Activated CD4-positive, alpha-beta T cell treated with anti-CD3 and anti-CD28 coated beads, Interleukin-2, Interleukin-4, amounts not matched to agents 100 ng/mL and 50 ng/mL, durations not matched to agents 16 hours and 8 hours (primary cell): Measurements from ENCODE around the gene ABCA10.
"Not testable (repeated sequence)": the region's sequence is repeated elsewhere in the genome, so short reads cannot be mapped to it uniquely, and the experiment has no call there.

ENCODE experiments used
- DNase-seq: peaks from one replicate; pipeline ENCODE4 v3.0.0-alpha.2; 2020; ENCODE audit warnings: low spot score

The ABCA10 gene, protein sequence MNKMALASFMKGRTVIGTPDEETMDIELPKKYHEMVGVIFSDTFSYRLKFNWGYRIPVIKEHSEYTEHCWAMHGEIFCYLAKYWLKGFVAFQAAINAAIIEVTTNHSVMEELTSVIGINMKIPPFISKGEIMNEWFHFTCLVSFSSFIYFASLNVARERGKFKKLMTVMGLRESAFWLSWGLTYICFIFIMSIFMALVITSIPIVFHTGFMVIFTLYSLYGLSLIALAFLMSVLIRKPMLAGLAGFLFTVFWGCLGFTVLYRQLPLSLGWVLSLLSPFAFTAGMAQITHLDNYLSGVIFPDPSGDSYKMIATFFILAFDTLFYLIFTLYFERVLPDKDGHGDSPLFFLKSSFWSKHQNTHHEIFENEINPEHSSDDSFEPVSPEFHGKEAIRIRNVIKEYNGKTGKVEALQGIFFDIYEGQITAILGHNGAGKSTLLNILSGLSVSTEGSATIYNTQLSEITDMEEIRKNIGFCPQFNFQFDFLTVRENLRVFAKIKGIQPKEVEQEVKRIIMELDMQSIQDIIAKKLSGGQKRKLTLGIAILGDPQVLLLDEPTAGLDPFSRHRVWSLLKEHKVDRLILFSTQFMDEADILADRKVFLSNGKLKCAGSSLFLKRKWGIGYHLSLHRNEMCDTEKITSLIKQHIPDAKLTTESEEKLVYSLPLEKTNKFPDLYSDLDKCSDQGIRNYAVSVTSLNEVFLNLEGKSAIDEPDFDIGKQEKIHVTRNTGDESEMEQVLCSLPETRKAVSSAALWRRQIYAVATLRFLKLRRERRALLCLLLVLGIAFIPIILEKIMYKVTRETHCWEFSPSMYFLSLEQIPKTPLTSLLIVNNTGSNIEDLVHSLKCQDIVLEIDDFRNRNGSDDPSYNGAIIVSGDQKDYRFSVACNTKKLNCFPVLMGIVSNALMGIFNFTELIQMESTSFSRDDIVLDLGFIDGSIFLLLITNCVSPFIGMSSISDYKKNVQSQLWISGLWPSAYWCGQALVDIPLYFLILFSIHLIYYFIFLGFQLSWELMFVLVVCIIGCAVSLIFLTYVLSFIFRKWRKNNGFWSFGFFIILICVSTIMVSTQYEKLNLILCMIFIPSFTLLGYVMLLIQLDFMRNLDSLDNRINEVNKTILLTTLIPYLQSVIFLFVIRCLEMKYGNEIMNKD (N-terminal part only)

DNA sequence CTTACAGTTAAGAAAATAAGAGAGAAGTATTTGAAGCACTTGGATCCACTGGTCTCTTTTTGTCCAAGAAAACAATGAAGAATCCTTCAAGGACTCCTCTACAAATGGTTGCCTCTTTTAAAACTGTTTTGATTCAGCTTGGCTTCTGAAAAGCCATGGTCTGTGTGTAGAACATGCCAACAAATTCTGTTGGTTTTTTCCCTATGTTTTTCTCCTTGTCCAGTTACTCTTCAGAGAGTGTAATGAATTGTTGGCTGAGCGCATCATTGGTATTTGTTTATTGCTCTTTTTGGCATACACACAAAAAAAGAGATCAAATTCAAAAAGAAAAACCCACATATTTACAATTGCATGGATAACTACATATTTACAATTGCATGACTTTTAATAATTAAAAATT is at the start of gene ABCA10:
ABCA10 (minus strand) TSS at position 249 of the 400 bp plus-strand sequence. CDS start 3,466 bp downstream, outside the sequence.
- no peak for DNase-seq

DNA sequence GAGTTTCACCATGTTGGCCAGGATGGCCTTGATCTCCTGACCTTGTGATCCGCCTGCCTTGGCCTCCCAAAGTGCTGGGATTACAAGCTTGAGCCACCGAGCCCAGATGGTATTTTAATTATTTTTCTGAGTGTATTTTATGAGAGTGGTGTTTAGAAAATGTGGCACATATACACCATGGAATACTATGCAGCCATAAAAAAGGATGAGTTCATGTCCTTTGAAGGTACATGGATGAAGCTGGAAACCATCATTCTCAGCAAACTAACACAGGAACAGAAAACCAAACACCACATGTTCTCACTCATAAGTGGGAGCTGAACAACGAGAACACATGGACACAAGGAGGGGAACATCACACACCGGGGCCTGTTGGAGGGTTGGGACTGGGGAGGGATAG is 47.7 kb upstream of the ABCA10 start:
- DNase-seq = not testable (repeated sequence)

DNA sequence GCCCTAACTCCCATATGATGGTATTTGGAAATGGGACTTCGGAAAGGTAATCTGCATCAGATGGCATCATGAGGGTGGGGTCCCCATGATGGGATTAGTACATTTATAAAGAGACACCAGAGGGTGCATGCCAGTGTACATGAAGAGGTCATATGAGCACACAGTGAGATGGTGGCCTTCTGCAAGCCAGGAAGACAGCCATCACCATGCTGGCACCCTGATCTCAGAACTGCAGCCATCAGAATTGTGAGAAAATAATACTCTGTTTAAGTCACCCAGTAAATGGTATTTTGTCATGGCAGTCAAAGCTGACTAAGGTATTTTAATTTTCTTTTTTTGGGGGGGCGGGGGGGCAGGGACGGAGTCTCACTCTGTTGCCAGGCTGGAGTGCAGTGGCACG is 47.1 kb upstream of the ABCA10 start:
- DNase-seq = no peak

DNA sequence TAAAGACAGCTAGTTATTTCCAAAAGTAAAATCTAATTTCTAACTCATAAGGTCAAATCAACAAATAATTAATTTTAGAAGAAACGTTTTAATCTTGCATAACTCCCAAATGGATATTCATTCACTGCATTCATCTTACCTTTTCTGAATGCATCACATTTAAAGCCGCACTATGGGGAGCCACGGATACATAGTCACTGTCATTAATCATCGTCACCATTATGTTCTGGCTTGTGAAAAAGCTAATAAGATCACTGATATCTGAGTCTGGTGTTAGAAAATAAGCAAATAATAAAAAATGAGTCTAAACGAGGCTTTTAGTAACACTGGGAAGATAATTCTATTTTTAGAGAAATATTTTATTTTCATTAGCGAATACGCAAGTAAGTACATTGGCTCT is 42.4 kb upstream of the ABCA10 start:
- DNase-seq = no peak

DNA sequence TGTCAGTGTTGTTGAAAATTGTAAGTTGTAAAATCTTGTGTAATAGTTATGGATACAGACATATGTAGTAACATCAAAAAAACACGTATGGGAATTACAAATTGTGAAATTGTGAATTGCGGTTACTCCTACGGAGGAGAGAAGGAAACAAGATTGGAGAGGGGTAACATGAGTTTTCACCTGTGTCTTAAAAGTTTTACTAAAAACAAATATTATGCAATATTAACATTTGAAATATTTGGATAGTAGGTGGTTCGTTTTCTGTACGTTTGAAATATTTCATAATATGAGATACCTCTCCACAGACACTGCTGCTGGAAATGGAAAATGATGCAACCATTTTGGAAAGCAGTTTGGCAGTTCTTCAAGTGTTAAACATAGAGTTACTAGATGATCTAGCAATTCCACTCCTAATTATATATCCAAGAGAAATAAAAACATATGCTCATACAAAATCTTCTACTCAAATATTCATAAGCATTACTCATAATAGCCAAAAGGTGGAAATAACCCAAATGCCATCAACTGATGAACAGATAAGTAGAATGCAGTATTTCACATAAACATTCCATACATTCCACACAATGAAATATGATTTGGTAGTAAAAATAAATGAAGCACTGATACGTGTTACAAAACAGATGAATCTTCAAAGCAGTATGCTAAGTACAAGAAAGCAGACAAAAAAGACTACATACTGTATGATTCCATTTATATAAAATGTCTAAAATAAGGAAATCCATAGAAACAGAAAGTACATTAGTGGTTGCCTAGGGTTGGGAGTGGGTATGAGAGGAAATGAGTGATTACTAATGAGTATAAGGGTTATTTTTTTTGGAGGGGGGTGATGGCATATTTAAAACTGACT is 40.7 kb upstream of the ABCA10 start:
- DNase-seq = no peak

DNA sequence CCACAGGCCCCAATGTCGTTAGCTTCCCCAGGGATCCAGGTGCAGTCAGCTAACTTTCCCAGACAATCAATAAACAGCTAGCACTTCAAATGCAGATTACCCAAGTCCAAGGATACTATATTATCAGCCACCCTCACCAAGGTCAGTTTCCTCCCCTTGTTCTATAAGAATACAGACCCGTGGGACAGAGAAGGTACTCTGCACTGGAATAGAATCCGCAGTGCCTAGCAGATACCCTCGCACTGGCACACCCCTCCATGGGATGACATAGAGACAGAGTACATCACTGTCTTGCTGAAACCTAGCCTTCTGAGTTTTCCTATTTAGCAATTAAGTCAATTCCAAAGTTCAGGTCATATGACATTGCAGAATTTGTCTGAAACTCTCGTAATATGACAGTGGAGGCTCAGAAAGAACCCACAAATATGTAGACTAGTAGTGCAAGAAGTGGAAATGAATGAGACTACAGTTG is 40.0 kb upstream of the ABCA10 start:
- DNase-seq = no peak

DNA sequence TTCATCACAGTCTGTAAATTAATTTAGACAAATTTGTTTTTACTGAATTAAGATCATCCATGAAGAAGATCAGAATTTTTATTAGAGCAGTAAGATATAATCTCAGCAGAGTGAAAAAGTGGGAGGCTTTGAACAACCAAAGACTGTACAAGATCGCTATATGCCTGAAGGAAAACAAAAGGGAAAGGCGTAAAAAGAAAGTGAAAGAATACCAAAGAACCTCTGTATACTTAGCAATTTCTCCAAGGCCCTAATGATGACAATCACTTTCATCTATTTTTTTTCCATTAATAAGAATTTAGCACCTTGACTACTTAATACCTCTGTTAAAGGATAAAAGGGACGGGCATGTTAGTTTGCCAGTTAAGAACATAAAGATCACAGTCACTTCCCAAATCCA is 38.6 kb upstream of the ABCA10 start:
- no peak for DNase-seq

DNA sequence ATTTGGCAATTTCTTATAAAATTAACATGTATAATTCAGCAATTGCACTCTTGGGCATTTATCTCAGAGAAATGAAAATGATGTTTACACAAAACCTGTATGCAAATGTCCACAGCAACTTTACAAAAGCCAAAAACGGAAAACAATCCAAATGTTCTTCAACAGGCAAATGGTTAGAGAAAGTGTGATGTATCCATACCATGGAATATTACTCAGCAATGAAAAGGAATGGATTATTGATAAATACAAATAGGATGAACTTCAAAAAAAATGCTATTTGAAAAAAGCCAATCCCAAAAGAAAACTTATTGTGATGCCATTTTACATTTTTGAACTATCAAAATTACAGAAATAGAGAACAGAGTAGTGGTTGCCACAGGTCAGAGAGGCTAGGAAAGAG is 37.2 kb upstream of the ABCA10 start:
- no peak for DNase-seq

DNA sequence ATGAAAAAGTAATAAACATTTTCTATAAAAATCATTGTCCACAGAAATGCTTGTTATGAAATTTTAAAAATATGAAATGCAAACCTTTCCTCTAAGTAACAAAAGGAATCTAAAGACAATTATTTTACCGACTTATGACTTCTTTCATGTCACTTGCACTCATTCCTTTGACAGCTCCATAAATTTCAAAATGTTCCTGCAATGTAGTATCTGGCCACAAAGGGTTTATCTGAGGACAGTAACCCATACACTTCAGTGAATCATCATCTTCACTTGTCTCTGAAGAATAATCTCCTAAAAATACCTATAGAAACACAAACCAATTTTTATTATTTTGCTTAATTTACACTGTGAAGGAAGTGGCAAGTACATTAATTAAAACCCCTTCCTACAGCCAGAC is 25.6 kb upstream of the ABCA10 start:
- no peak for DNase-seq

DNA sequence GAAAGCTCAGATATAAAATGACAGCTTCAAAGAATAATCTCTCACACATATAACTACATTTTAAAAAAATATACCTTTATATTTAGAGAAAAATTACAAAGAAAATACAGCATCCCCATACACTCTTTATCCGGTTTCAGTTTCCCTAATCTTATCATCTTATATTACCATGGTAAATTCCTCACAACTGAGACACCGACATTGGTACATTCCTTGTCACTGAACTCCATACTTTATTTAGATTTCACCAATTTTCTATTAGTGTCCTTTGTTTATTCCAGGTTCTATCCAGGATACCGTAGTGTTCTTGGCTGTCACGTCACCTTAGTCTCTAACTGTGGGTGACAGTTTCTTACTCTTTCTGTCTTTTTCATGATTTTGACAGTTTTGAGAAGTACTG is 22.0 kb upstream of the ABCA10 start:
- no peak for DNase-seq

DNA sequence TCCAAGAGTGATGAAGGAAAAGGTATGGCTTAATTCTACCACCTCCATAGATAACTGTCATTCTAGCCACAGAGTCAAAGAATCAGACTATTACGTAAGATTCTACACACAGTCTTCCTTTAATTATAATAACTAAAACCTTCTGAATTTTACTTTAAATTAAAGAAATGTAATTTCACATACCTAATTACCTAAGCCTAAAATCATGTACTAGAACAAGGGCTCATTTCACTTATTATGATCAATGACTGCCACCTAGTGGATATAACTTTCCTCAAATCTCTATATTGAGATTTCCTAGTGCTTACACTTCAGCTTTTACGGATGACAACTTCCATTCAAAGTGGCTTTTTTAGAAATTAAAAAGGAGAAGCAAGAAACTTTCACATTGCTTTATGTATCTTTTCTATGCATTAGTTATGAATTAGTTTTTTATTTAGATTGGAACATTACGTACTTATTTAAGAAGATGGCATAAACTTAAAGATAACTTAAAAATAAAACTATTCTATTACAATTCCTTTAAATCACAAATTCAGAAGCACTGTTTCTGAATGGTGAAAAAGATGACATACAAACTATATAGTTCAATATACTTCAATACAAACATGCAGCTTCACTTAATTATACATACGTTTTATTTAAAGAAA is 18.2 kb upstream of the ABCA10 start:
- peak; percentile 40 for DNase-seq

DNA sequence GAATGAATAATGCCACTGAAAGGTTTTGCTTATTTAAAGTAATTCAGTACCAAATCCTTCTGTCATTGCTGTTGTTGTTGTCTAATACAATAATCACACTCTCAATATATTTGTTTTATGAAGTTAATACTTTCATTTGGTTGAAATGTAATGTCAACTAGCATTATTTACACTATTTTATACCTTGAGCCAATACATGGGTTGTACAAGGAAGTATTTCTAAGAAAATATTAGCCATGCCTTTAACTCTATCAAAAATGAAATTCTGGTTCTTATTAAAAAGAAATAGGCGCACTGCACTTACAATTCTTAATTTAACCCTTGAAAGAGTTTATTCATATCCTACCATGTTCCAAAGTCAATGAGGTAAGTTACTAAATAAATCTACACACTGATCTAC is 17.6 kb upstream of the ABCA10 start:
- no peak for DNase-seq

DNA sequence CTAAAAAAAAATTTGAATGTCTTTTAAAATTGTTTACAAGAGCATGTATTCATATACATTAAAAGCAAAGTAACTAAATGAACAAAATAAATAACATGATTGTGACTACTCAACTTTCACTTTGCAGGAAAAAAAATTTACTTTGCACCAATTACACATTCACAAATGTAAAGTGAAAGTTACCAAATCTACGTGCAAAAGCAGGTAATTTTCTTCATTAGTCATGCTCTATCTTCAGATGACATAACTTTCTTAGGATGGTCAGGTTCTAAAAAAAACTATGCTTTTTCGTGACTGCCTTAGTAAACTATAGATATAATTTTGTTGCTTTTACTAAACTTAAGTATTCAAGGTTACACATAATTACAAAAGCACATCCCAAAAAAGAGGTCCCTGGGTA is 17.0 kb upstream of the ABCA10 start:
- DNase-seq = no peak

DNA sequence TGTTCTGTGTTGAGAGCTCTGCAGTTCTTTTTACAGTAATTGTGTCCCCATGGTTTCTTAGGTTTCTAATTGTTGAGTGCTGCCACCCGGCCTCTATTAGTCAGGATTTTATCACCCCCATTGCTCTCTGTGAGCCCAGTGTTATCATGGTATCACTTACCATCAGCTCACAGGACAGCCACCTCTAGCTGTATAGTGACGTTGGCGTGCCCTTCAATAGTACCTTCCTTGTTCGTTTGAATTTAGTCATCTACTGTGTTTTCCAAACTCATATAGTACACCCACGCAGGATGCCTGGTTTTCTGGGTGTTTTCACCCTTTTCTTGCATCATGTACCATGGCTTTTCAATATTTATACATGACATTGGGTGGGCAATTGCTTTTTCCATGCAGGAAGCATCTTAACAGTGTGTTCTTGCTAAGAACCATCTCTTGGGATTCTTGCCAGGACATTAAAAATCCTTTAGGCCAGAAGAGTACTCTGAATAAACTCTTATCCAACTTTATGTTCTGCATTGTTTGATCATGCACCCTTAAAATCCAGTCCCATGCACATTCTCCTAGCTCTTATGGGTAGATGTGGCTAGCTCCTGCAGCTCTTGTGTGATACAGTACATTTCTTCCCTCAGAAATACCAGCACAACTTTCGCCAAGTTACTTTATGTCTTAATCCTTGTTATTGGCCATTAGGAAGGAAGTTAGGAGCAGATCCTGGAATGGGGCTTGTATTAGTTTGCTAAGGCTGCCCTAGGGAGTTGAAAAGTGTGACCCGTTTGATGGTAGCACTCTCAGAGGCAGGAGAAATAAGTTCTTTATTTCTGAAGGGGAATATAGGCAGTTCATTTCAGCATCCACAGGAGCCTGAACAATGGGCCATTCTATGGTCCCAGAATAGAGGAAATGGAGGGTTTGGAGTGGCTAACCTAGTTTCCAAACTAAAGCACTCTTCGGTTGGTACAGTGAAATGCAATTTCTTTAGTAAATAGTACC is 11.3 kb upstream of the ABCA10 start:
- no peak for DNase-seq

DNA sequence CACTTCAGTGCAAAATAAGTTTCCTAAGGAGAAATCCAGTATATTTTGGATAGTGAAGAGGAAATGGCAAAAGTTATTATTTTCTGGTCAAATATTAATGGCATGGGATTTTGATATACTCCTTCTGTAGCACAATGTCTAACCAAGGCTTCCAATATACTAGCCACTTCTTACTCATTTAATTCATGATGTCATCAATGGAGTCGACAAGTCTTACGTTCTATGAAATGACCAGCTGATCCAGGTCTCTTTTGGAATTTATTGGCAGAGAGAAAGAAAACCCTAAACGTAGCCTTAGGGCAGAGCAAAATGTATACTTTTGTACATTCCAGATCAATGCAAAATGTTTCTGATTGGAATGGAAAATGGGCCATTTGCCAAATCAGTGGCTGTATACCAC is 8.3 kb upstream of the ABCA10 start:
- no peak for DNase-seq

DNA sequence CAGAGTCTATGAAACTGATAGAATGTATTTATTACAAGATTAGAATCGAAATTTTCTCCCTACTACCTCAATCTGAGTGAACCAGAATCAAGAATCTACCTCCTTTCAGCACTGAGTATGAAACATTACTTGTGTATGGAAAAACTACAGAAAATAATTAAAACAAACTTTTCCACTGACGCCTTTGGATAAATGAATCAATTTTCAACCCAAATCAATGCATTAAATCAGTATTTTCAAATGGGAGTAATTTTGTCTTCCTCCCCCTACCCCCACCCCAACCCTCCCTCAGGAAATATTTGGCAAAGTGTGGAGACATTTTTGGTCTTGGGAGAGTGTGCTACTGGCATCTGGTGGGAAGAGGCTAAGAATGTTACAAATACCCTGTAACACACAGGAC is 7.8 kb upstream of the ABCA10 start:
- DNase-seq = no peak

DNA sequence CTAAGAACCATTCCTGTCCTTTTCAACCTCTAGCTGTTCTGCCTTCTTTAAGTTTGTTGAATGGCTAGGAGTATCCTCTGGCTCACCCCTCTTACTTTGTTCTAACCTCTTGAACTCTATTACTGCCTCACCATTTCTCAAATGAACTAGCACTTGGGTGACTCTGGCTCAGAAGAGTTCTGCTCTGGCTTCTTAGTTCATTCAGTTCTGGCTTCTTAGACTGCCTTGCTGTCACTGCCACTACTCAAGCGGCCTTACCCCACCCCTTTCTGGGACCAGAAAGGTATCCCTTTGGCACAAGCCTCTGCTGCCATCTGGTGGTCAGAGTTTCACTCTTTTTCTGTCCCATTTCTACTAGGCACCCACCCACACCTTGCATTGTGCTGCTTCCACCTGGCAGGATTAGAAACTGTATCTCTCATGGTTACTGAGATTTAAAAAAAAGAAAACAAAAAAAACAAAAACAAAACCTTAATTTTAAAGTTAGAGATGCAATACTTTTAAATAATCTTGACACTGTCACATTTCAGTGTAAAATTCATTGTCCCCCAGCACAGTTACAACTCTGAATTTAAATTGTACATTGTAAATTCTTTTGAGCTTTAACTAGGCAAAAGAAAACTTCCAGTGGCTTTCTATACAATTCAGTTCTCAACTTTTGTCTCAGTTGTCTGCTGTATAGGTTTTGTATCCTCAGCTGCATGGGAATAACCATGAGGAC is 6.9 kb upstream of the ABCA10 start:
- peak; percentile 71 for DNase-seq

DNA sequence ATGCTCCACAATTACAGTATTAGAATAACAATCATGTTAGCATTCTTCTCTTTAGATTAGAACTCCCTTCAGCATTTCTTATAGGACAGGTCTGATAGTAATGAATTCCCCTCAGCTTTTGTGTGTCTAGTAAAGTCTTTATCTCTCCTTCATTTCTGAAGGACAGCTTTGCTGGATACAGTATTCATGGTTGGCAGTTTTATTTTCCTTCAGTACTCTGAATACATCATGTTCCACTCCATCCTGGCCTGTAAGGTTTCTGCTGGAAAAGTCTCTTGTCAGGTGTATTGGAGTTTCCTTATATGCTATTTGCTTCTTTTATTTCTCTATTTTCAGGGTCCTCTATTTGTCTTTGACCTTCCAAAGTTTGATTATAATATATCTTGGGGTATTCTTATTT is 4.0 kb upstream of the ABCA10 start:
- no peak for DNase-seq

DNA sequence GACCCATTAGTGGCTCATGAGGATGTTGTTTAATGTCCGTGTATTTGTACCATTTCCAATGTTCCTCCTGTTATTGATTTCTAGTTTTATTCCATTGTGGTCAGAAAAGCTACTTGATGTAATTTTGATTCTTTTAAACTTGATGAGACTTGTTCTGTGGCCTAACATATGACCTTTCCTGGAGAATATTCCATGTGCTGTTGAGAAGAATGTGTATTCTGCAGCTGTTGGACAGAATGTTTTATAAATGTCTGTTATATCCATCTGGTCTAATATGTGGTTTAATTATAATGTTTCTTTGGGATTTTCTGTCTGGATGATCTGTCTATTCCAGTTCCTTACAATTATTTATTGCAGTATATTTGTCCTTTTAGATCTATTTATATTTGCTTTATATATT is 2.9 kb upstream of the ABCA10 start:
- no peak for DNase-seq
